GM13976 (cell line): ENCODE results near the gene B3GALNT2.
A peak's percentile ranks its signal among the peaks of the same experiment; 100 is the strongest.

Source experiments
- DNase-seq: peaks from one replicate; pipeline ENCODE4 v3.0.0; 2012; ENCODE audit warnings: low spot score
- in situ Hi-C: fragments of 300-500 bp; cut with MboI; formaldehyde crosslinking; loops from one replicate; pipeline ENCODE4 v1.12.0; 2022; ENCODE audit warnings: low sequenced_read_pairs, mixed read lengths, inconsistent platforms; ENCODE audit not compliant: unreplicated experiment
- TF ChIP-seq, protein P1 (sequence below): IDR thresholded peaks from 2 replicates; pipeline ENCODE4 v1.5.1; 2012; ENCODE audit warnings: borderline replicate concordance, mild to moderate bottlenecking; ENCODE audit not compliant: insufficient read depth; ENCODE audit errors: extremely low read depth, missing control alignments, control extremely low read depth

B3GALNT2 gene

GRCh38 chr1:235503403-235504121, 690 bp downstream of the B3GALNT2 start:
- TF ChIP-seq, protein P1, sequence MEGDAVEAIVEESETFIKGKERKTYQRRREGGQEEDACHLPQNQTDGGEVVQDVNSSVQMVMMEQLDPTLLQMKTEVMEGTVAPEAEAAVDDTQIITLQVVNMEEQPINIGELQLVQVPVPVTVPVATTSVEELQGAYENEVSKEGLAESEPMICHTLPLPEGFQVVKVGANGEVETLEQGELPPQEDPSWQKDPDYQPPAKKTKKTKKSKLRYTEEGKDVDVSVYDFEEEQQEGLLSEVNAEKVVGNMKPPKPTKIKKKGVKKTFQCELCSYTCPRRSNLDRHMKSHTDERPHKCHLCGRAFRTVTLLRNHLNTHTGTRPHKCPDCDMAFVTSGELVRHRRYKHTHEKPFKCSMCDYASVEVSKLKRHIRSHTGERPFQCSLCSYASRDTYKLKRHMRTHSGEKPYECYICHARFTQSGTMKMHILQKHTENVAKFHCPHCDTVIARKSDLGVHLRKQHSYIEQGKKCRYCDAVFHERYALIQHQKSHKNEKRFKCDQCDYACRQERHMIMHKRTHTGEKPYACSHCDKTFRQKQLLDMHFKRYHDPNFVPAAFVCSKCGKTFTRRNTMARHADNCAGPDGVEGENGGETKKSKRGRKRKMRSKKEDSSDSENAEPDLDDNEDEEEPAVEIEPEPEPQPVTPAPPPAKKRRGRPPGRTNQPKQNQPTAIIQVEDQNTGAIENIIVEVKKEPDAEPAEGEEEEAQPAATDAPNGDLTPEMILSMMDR: no peak
- in situ Hi-C loops: loop anchor here (25.0 kb wide), 2 partner anchors 284 to 459 kb away; no protein-coding TSS in a partner anchor
- DNase-seq: peak; percentile 58

DNA sequence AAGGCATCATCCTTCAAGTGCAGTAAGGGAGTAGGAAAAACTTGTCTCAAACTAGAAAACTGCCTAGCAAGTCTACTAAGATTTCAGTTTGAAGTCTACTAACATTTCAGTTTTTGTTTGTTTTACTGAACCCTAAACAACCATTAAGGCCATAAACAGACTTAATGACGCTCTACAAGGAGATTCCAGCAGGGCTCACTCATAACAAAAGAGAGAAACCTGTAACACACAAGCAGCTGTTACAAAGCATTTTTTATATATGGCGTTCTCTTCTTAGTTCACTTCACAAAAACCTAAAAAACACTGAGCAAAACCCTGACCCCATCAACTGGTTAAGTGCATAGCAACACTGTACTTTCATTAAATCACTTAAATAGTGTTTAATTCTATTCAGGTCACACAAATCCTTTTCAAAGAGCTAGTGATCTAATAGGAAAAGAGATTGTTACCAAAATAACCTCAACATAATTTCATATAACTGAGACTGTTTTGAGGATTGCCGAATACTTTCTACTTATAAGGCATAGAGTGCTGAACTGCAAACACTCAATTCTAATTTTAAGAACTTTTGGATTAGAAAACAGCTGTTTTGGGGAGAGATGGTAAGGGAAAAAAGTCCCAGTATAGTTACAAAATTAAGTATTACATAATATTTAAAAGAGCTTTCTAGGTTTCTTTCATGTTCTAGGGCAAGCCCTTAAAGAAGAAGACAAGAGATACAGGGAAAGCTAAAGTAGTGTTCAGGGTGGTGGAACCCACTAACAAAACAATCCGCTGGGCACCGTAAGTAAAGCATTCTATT, 1.4 kb downstream of the B3GALNT2 start:
- DNase-seq: no peak
- TF ChIP-seq, protein P1: no peak
- in situ Hi-C loops: loop anchor here (25.0 kb wide), 2 partner anchors 284 to 459 kb away; no protein-coding TSS in a partner anchor

GRCh38 chr1:235500971-235501540, 3.2 kb downstream of the B3GALNT2 start:
- in situ Hi-C loops: loop anchor here (25.0 kb wide), 2 partner anchors 286 to 461 kb away; no protein-coding TSS in a partner anchor
- DNase-seq: no peak
- TF ChIP-seq, protein P1: no peak

- in situ Hi-C loops: no loop called here
- DNase-seq: no peak
- TF ChIP-seq, protein P1: no peak
These were observed 8.7 kb downstream of the B3GALNT2 start for GRCh38 chr1:235495551-235495950.

GRCh38 chr1:235495030-235495429, 9.2 kb downstream of the B3GALNT2 start:
- TF ChIP-seq, protein P1: no peak
- in situ Hi-C loops: no loop called here
- DNase-seq: no peak

DNA sequence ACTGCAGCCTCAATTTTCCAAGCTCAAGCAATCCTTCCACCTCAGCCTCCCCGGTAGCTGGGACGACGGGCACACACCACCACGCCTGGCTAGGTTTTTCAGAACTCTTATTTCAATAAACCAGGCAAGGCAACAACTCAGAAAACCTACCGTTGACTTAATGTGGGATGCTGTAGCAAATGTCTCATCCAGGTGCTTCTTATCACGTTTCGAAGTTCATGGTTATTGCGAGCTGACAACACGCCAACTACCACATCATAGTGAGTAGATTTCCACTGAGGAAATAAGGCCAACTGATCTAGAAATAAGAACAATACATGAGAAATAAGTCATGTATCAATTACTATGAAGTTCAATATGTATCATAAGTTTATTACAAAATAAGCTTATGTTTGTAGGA, 9.7 kb downstream of the B3GALNT2 start:
- TF ChIP-seq, protein P1: no peak
- no peak for DNase-seq
- in situ Hi-C loops: no loop called here
